Measurements from ENCODE around the gene MFGE8. TPM values are rescaled to one million over a fixed set of nuclear protein-coding genes. Genes with fewer than 3 reads are reported as not detected.

The MFGE8 gene, protein sequence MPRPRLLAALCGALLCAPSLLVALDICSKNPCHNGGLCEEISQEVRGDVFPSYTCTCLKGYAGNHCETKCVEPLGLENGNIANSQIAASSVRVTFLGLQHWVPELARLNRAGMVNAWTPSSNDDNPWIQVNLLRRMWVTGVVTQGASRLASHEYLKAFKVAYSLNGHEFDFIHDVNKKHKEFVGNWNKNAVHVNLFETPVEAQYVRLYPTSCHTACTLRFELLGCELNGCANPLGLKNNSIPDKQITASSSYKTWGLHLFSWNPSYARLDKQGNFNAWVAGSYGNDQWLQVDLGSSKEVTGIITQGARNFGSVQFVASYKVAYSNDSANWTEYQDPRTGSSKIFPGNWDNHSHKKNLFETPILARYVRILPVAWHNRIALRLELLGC
- total RNA-seq: 162 and 184 TPM in 2 replicates

GRCh38 chr15:88913017-88913849 is at the start of gene MFGE8:
MFGE8 (minus strand) TSS chr15:88913379; CDS start chr15:88913319, 60 bp downstream.

DNA sequence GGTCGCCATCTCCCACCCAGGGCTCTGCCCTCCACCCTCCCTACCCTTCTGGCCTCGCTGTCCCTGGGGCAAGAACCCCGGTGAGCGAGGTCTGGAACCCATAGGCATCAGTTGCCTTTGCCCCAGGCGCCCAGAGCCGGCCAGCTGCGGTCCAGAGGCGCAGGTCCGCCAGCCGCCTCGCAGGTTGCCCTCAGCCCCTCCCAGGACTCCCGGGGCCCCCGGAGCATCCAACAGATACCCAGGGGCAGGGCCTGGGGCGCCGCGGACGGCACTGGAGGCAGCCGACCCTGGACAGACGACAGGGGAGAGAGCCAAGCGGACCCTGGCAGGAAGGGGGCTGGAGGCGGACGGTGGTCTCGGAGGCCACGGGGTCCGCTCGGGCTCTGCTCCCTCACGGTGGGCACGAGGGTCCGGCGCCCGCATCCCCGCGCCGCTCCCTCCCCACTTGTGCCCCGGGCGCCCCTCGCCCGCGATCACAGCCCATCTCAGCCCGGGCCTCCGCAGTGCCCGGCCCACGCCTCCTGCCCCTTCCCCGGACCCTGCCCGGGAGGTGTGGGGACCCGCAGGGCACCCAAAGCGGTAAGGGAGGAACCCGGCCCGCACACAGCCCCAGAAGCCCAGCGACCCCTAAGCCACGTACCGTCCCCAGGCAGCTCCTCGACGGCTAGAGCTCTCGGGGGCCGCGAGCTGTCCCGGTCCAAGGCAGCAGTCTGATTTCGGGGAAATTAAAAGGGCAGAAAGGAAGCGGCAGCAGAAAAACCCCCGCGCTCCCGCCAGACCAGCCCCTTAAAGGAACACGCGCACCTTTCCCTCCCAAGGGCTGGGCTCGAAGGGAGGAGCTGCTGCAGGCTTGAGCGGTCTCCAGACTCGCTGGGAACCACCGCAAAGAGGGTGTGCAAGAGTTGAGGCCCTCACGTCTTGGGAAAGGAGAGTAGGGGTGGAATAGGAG is 18.1 kb downstream of the MFGE8 start, which contains the start of gene HAPLN3:
HAPLN3 (minus strand) TSS at position 726 of the 949 bp plus-strand sequence. CDS start 8,246 bp downstream, outside the sequence.

Other genes starting within 250 kb of the MFGE8 start
- 0.13 and 0.16 TPM in 2 replicates for gene ACAN, start 109.9 kb downstream of the MFGE8 start, total RNA-seq
- gene HAPLN3, start 17.8 kb downstream of the MFGE8 start, total RNA-seq: 10.9 and 11.0 TPM in 2 replicates
- 37.4 and 47.3 TPM in 2 replicates for gene ABHD2, start 175.1 kb upstream of the MFGE8 start, total RNA-seq

Measured in epithelial cell of alveolus of lung (primary cell).